Thoracic aorta (tissue), 2 donors: Measurements from ENCODE around the gene TBL1XR1. TPM values are rescaled to one million over a fixed set of nuclear protein-coding genes. Genes with fewer than 3 reads are reported as not detected.

Experiments used
- ATAC-seq: fragments of 150-250 bp; one replicate; pipeline ENCODE4 v1.8.0; 2017; ENCODE audit warnings: low read depth; ENCODE audit not compliant: insufficient number of reproducible peaks, low FRiP score
- DNase-seq: peaks from one replicate; pipeline ENCODE4 v3.0.0-alpha.2; 2020; ENCODE audit warnings: low spot score
- H3K27ac ChIP-seq, 2 donors: fragments of 200-600 bp; sonication (generic); 1 replicate in 1 of 2; 2 replicates in 1 of 2; pipeline ENCODE4 v1.5.1; 2016; ENCODE audit warnings: mild to moderate bottlenecking in 2 of 2, moderate library complexity in 2 of 2
- H3K27me3 ChIP-seq: fragments of 200-600 bp; sonication (generic); replicated peaks from 2 replicates; pipeline ENCODE4 v1.6.0; 2016; ENCODE audit warnings: mild to moderate bottlenecking; ENCODE audit not compliant: insufficient read depth
- H3K36me3 ChIP-seq: fragments of 200-600 bp; sonication (generic); one replicate; pipeline ENCODE4 v1.5.1; 2016
- H3K4me1 ChIP-seq, 2 donors: fragments of 200-600 bp; sonication (generic); 1 replicate in 1 of 2; 2 replicates in 1 of 2; pipeline versions ENCODE4 v1.5.1 to v1.6.0; 2016; ENCODE audit warnings: low read depth in 2 of 2, mild to moderate bottlenecking in 1 of 2; ENCODE audit not compliant: control insufficient read depth in 1 of 2
- H3K4me3 ChIP-seq: fragments of 200-600 bp; sonication (generic); 2 replicates; pipeline ENCODE4 v1.5.1; 2016; ENCODE audit warnings: mild to moderate bottlenecking
- H3K9me3 ChIP-seq: fragments of 200-600 bp; sonication (generic); 2 replicates; pipeline ENCODE4 v1.5.1; 2016
- total RNA-seq, 2 donors: library from RNA; depleted of rRNA; stranded (reverse); fragments of >200 nt; gene quantifications; one replicate each; pipeline versions ENCODE4 v1.1.0 to v1.2.3, GENCODE V29; 2016
- TF ChIP-seq, protein P1 (sequence below): fragments of 200-600 bp; sonication (generic); IDR thresholded peaks from one replicate; pipeline ENCODE4 v1.5.1; 2019; ENCODE audit warnings: antibody characterized with exemption

Gene TBL1XR1
- total RNA-seq, 2 donors from 2014 or later: 67.0 to 109 TPM

DNA sequence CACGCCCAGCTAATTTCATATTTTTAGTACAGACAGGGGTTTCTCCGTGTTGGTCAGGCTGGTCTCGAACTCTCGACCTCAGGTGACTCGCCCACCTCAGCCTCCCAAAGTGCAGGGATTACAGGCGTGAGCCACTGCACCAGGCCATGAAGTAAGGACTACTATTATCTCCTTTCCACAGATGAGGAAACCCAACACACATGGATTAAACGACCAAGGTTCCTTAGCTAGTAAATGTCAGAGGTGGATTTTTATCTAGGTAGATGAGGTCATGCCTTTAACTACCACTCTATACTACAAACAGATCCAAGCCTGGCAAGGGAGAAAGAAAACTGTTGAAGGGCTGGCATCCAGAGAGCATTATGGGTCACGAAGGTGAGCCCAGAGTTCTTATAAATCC is 15.5 kb upstream of the TBL1XR1 start:
- ATAC-seq: no peak
- no peak for DNase-seq
- Histone ChIP-seq H3K4me1 (peaks cover 0 to 10% of the 10 kb centered on the region in 2 donors), H3K36me3 (no peaks in the 10 kb centered on the region), H3K9me3 (no peaks in the 10 kb centered on the region), H3K4me3 (no peak overlapping the region), H3K27ac (no peak overlapping the region), H3K27me3 (no peaks in the 10 kb centered on the region)
- TF ChIP-seq, protein P1, sequence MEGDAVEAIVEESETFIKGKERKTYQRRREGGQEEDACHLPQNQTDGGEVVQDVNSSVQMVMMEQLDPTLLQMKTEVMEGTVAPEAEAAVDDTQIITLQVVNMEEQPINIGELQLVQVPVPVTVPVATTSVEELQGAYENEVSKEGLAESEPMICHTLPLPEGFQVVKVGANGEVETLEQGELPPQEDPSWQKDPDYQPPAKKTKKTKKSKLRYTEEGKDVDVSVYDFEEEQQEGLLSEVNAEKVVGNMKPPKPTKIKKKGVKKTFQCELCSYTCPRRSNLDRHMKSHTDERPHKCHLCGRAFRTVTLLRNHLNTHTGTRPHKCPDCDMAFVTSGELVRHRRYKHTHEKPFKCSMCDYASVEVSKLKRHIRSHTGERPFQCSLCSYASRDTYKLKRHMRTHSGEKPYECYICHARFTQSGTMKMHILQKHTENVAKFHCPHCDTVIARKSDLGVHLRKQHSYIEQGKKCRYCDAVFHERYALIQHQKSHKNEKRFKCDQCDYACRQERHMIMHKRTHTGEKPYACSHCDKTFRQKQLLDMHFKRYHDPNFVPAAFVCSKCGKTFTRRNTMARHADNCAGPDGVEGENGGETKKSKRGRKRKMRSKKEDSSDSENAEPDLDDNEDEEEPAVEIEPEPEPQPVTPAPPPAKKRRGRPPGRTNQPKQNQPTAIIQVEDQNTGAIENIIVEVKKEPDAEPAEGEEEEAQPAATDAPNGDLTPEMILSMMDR: no peak

DNA sequence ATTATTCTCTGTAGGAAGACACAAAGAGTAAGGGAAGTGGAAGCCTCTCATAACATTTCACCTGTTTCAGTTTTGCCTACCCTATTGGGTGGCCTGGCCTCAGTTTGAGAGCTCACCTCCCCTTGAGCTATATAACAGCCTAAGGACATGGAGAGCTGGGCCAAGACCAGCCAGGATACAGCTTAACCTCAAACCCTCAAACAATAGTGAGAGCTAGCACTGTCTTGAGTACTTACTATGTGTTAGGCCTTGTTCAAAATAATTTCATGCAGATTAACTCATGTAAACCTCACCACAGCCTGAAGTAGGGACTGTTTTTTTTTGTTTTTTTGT is 15.0 kb upstream of the TBL1XR1 start:
- H3K27ac ChIP-seq: no peak overlapping the region
- peaks cover 0 to 10% of the 10 kb centered on the region in 2 donors for H3K4me1 ChIP-seq
- no peak for DNase-seq
- TF ChIP-seq, protein P1: no peak
- H3K4me3 ChIP-seq: no peak overlapping the region
- ATAC-seq: no peak
- H3K9me3 ChIP-seq: no peaks in the 10 kb centered on the region
- H3K27me3 ChIP-seq: no peaks in the 10 kb centered on the region
- no peaks in the 10 kb centered on the region for H3K36me3 ChIP-seq

DNA sequence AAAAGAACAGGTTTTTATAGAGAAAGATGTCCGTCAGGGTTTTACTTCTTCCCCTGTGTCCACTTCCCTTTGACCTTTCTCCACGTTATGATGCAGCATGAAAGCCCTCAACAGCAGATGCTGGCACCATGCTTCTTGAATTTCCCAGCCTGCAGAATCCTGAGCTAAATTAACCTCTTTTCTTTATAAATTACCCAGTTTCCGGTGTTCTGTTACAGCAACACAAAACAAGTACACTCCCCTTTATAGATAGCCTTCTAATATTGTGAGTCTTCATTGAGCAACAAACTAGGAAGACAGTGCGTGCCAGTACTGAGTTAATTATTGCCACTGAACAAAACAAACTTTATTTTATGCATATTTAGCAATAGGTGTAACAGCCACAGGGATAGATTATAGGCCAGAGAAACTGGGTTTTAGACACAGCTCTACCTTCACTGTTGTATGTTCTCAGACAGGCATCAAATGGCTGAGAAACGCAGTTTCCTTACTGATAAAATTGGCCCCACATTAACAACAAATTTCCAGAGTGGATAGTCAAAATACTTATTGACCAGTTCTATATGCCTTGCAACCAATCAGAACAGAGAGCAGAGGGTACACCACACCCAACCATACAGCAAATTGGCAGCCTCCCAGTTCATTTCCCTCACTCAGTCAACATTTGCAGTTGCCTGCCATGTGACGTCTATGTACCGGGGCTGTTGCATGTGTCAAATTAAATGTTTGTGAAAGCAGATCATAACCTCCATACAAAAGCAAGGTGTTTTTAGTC is 14.4 kb upstream of the TBL1XR1 start:
- TF ChIP-seq, protein P1: no peak

DNA sequence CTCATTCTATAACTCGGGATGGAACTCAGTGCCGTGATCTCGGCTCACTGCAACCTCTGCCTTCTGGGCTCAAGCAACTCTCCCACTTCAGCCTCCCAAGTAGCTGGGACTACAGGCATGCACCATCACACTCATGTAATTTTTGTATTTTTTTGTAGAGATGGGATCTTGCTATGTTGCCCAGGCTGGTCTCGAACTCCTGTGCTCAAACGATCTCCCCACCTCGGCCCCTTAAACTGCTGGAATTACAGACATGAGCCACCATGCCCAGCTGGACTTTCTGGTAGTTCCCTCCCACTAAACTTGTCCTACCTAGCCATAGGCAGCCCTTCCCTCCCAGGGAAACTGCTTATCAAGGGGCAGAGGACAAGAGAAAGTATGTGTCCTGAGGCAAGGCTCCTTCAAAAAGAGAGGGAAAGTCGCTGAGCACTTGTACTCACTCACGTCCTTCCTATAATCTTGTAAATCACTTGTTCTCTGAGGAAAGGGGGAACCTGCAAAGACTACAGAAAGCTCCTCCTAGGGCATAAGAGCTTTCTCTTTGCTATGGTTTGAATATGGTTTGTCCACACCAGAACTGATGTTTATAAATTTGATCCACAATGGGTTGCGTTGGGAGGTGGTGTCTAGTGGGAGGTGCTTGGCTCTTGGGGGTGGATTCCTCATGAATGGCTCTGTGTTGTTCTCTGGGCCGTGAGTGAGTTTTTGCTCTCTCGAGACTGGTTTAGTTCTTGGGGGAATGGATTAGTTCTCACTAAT is 13.6 kb upstream of the TBL1XR1 start:
- TF ChIP-seq, protein P1: no peak
- H3K4me1 ChIP-seq: peaks cover 0 to 10% of the 10 kb centered on the region in 2 donors
- no peak overlapping the region for H3K4me3 ChIP-seq
- H3K27me3 ChIP-seq: no peaks in the 10 kb centered on the region
- H3K9me3 ChIP-seq: no peaks in the 10 kb centered on the region
- no peak for DNase-seq
- H3K27ac ChIP-seq: no peak overlapping the region
- no peaks in the 10 kb centered on the region for H3K36me3 ChIP-seq
- ATAC-seq: no peak

More for the DNA sequence above, 14.4 kb upstream of the TBL1XR1 start:
- Histone ChIP-seq H3K27ac (no peak overlapping the region), H3K27me3 (no peaks in the 10 kb centered on the region), H3K4me1 (peaks cover 0 to 10% of the 10 kb centered on the region in 2 donors), H3K9me3 (no peaks in the 10 kb centered on the region), H3K36me3 (no peaks in the 10 kb centered on the region), H3K4me3 (no peak overlapping the region)
- no peak for ATAC-seq
- DNase-seq: no peak

DNA sequence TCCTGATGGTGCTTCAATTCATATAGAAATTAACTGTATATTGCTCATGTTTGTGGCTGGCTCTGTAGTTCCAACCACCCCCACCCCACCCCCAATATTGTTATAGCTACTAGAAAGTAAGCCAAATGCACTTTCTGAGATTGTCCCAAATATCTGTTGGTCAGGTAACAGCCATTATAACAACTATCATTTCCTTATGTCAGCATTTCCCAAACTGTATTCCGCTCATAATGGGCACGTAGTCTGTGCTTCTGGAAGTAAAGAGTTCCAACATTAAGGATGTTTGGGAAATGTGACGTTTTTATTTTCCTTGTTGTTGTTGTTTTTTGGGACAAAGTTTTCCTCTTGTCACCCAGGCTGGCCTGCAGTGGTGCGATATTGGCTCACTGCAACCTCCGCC is 12.2 kb upstream of the TBL1XR1 start:
- ATAC-seq (no peak), DNase-seq (no peak)
- no peak overlapping the region for H3K27ac ChIP-seq
- no peak overlapping the region for H3K4me3 ChIP-seq
- no peaks in the 10 kb centered on the region for H3K27me3 ChIP-seq
- no peaks in the 10 kb centered on the region for H3K9me3 ChIP-seq
- no peaks in the 10 kb centered on the region for H3K36me3 ChIP-seq
- peaks cover 0 to 10% of the 10 kb centered on the region in 2 donors for H3K4me1 ChIP-seq
- TF ChIP-seq, protein P1: no peak
